NCI-H2107 (cell line): ENCODE data around the gene HSD17B2.
"Not testable (repeated sequence)": the region's sequence is repeated elsewhere in the genome, so short reads cannot be mapped to it uniquely, and the experiment has no call there.

Experiments
- DNase-seq: peaks from one replicate; lab custom pipeline; 2025; lab: John Stamatoyannopoulos, UW

HSD17B2 gene

DNA sequence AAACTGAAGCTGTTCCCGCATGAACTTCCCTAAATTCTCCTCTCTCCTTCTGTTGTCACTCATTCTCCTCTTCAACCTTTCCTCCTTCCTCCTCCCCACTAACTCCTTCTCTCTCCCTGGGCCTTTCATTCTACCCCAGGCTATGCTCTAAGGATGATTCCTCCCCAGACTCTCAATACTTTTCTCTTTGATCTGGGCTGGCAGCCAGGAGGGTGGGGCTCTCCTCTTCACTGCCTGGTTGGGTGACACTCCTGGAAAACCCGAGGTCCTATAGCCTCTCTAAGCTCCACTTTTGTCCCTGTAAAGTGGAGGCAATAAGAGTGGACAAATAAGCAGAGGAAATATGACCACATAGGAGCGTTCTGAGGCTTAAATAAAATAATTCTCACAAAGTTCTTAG lies 46.2 kb downstream of the HSD17B2 start:
- no peak for DNase-seq

DNA sequence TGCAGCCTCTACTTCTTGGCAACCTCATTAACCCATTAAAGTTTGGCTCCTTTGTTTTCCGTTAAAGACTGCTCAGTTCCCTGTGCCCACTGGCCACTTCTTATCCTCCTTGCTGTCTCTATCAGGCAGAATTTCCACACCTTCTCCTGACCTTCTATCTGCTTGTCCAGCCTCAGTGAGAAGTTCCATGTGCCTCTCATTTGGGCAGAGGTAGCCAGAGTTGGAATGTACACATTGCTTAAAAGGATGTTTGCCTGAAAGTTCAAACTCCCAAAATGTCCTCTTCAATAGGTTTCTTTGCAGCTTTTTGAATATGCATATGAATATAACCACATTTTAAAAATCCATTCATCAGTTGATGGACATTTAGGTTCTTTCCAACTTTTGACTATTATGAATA lies 47.0 kb downstream of the HSD17B2 start:
- DNase-seq: no peak

DNA sequence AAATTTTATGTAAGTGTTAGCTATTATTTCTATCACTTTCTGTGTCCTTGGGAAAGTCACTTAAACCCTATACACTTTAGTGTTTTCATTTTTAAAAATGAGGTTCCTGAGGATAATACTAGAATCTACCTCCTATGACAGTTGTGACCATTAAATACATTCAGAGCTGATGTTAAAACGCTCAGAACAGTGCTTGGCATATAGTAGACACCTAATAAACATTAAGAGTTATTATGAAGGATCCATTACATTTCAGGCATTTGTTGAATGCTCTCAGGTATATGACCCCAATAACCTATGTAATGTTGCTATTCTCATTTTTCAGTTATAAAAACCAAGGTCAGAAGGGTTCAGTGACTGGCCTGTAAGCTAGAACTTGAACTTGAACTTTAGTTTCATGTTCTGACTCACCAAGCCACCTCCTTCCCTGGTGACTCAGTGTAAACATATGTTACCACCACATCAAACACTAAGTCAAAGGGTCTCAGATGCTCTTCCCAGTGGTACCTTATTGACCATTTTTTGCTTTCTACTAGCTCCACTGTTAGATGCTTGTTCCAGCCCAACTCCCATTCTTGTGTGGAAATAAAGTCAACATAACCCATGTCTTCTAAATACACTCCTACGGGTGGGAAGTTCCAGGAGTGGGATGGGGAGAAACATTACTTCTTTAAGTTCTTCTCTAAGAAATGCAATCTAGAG lies 47.6 kb downstream of the HSD17B2 start:
- DNase-seq: no peak

DNA sequence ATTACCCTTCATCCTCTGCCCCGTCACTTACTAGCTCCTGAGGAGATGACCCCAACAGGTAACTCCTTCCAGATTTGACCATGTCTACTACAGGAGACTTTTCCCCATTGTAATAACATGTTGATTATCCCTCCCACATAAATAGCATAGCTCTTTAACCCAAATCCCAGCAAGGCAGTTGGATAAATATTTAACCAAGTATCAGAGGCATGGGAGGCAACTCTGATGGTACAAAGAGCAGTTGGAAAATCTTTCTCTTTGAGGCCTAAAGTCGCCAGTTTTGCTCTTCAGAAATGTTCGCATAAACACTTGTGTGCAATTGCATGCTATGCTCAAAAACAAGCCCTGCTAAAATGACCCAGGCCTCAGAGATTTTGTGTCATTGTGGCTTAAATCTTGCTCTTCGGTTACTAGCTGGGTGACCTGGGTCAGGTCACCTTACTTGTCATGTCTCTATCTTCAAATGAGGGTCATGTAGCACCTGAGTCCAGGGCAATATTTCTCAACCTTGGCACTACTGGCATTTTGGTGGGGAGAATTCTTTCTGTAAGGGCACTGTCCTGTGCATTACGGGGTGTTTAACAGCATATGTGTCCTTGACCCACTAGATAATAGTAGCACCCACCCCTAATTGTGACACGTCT lies 48.8 kb downstream of the HSD17B2 start:
- DNase-seq: no peak

DNA sequence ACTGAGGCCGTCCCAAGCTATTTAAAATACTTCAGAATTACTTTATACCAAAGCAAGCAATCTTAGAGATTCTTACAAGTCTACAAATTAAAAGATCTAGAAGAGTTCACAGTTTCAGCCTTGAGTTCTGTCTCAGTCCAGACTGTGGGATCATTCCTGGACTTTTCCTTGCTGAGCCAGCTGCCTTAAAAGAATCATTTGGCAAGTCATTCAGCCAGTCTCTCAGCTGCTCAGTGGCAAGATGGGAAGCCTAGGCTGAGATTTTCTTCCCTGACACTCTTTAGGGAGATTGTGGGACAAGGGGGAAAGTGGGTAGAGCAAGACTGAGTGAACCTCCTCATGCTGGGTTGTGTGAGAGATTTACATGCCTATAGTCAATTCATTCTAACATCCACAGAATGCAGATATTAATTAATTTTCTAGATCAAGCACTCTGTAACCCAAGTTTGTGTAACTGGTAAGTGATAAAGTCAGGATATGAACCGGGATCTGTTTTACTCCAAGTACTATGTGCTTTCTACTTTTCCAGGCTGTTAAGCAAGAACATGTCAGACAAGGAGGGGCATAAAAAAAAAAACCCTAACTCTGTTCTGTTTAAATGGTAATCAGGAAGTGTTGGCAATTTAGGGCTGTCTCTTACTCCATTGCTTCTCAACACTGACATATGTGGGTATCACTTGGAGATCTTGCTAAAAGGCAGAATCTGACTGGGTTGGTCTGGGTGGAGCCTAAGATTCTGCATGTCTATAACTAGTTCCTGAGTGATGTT lies 50.1 kb downstream of the HSD17B2 start:
- DNase-seq: no peak

DNA sequence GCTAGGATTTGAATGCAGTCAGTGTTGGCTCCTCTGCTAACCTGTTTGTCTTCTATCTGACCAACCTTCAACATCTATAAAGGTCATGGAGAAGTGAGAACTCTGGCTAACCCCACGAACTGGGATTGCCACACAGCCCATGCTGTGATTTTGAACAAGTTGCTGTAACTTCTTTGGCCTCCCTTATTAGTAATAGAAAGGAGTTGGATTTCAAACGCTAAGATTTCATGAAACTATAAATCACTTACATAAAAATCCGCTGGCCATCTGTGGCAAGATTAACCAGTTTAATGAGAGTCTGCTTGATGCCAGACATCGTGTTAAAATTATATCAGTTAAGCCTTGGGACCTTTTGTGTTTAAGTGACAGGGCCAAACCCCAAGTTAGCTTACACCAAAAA lies 53.4 kb downstream of the HSD17B2 start:
- DNase-seq: no peak

DNA sequence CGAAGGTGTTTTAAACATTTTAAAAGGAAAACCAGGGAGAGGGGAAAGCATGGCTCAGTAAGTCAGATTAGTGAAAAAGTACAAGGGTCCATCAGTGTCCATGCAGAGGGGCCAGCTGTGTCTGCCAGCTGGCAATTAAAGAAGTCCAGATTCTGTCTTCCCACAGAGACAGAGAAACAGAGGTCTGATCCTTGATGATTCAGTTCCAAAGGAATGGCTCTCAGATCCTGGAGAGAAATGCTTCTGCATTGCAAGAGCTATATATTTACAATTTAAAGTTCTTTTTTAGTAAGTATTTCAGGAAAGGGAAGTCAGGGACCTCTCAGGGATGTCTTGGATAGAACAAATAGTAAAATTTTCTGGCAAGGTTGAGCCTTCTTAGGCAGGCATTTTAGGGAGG lies 56.2 kb downstream of the HSD17B2 start:
- no peak for DNase-seq

DNA sequence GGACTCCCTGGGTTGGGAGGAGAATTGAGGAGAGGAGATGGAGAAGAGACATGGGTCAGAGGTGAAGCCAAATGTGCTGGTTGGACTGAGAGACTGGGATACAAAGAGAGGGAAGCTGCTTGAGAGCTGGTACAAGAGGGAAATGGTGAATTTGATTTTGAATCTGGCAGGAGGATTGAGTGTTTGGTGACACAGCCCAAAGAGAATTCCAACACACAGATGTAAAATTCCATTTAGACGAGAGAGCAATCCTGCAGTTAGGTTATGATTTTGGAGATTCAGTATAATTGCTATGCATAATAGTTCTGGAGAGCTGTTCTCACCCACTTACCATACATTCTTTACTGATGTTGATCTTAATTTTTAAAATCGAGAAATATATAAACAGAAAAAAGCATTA lies 57.7 kb downstream of the HSD17B2 start:
- no peak for DNase-seq

DNA sequence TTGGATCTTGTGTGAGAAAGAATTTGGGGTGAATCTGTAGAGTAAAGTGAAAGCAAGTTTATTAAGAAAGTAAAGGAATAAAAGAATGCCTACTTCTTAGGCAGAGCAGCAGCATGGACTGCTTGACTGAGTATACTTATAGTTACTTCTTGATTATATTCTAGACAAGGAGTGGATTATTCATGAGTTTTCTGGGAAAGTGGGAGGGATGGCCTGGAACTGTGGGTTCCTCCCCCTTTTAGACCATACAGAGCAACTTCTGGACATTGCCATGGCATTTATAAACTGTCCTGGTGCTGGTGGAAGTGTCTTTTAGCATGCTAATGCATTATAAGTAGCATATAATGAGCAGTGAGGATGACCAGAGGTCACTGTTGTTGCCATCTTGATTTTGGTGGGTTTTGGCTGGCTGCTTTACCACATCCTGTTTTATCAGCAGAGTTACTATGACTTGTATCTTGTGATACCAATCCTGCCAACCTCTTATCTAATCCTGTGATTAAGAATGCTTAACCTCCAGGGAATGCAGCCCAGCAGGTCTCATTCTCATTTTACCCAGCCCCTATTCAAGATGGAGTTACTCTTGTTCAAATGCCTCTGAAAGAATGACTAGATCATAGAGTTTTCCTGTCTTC lies 58.7 kb downstream of the HSD17B2 start:
- no peak for DNase-seq

DNA sequence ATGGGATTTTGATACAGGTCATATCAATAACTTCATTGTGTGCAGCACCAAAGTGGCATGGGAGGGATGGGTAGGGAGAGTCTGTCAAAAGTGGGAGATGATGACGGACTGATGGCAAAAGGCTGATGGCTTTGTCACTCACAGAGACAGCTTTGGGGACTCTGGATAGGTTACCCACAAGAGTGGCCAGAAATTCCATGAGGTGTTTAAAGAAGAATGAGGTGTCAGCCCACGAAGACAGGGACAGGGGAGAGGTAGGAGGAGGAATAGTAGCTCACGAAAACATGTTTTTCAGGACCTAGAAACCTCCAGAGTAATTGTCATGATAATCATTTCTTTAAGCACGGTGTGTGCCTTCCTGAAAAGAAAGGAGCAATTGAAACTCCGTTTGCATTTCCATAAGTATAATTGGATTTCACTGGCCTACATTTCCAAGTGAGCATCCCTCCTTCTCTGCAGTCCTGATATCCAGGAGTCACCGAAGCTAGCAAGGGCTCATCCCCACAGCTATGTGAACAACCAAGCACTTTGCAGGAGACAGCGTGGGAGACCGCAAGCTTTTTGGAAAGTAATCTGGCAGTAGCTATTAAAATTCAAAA lies 60.0 kb downstream of the HSD17B2 start:
- DNase-seq: no peak

DNA sequence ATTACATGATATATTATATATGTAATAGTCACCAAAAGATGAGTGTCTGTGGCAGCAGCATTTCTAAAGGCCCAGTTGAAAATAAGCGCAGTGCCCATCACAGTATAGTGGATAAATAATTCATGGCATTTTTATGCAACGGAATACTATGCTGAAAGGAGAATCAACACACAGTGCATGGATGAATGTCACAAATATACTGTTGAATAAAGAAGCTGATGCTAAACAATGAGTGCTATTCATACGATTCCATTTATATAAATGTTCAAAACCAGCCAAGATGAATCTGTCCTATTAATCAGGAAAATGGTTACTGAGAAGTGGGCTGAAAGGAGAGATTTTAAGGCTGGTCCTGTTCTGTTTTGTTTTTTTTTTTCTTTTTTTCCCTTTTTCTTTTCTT lies 61.6 kb downstream of the HSD17B2 start:
- DNase-seq: no peak

DNA sequence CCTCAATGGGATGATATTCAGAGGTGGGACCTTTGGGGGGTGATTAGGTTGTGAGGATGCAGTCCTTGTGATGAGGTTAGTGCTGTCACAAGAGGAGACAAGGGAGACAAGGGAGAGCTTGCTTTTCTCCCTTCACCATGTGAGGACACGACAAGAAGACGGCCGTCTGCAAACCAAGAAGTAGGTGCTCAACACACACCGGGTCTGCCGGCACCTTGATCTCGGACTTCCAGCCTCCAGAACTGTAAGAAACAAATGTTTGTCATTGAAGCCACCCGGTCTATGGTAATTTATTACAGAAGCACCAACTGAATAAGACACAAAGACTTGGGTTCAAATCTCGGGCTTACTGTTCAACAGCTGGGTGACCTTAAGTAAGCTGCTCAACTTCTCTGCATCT lies 70.1 kb downstream of the HSD17B2 start:
- DNase-seq: no peak

DNA sequence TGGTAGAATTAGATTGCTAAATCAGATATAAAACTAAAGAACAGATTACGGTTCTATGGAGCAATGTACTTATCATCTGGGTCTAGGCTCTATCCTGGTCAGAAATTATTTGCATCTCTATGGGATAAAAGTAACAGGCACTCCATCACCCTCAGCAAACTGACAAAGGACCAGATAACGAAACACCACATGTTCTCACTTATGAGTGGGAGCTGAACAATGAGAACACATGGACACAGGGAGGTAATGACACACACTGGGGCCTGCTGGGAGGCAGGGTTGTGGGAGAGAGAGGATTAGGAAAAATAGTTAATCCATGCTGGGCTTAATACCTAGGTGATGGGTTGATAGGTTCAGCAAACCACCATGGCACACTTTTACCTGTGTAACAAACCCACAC lies 73.0 kb downstream of the HSD17B2 start:
- DNase-seq: no peak

DNA sequence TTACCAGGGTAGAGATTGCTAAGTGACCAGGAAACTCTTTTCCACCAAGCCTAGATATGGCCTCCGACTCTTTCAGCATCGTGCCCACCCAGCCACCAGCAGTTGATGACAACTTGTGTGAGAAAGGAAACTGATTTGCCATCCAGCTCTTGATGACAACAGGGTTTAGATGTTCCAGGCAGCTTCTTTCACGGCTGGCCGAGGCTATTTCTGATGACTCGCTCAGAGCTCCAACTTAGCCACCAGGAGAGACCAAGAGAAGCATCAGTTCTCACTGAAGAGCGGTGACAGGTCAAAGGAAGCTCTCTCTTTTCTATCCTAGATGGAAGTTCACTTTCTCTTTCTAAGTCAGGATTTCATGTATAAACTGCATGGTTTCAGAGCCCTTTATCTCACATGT lies 73.7 kb downstream of the HSD17B2 start:
- DNase-seq: no peak

DNA sequence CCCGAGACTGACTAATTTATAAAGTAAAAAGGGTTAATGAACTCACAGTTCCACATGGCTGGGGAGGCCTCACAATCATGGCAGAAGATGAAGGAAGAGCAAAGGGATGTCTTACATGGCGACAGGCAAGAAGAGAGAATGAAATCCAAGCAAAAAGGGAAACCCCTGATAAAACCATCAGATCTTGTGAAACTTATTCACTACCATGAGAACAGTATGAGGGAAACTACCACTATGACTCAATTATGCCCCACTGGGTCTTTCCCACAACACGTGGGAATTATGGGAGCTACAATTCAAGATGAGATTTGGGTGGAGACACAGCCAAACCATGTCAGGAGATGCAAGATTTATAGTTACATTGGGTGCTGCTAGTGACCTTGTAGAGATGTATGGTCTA lies 74.2 kb downstream of the HSD17B2 start:
- DNase-seq: not testable (repeated sequence)

DNA sequence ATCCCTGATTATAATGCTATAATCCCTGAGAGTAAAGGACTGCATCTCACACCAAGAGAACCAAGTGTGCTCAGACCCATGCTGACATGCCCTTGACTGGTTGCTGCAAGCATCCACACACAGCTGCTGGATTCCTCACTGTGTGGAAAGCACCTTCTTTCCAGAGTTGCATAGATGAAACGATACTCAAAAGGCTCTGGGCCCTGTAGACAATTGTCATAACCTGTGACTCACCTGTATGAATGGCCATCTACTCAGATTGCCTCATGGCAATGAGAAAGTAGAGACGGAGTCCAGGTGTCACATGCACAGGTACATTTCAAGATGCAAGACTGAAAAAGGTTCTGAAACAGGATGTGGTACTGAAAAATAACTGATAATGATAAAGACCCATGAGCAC lies 76.9 kb downstream of the HSD17B2 start:
- DNase-seq: no peak

DNA sequence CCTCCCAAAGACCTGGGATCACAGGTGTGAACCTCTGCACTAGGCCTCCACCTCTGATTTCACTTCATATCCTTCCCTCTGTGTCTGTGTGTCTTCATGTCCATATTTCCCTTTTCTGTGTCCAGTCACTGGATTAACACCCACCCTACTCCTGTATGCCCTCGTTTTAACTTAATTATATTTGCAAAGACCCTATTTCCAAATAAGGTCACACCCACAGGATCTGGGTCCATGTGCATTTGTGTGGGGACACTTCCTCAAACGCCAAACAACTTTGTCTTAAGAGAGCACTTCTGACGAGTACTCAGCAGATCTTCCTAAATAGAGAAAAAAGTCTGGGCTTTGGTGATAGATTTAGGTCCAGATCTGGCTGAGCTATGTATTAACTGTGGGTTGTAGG lies 78.7 kb downstream of the HSD17B2 start:
- DNase-seq: no peak

DNA sequence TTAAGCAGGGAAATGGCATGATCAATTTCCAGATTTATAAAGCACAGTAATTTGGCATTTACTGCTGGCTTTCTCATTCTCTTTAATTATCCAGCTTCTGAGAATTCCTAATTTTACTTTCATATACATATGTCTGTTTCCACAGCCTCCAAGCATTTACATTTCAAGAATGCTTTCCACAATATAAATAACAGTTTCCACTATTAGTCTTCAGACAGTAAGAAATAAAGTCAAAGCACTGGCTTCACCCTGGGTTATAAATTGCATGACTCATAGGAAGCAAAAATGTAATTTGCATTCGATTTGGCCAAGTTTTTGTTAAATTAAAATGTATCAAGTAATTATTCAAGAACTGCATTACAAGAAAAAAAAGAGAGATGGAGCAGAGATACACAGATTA lies 81.5 kb downstream of the HSD17B2 start:
- DNase-seq: no peak

DNA sequence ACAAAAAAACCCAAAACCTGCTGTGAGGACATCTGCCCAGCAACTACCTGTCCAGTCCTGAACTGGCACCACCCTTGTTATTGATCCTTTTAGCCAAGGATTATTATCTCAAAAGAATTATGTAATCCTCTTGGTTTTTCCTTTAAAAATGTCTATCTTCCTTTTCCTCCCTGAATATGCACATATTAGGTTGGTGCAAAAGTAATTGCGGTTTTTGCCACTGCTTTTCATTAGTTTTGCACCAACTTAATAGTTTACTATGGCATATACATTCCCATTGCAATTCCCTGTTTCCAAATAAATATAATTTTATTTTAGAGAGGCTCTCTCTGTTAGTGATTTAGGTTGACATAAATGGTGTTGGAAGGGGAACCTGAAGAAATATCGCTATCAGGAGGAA lies 83.7 kb downstream of the HSD17B2 start:
- DNase-seq: no peak

DNA sequence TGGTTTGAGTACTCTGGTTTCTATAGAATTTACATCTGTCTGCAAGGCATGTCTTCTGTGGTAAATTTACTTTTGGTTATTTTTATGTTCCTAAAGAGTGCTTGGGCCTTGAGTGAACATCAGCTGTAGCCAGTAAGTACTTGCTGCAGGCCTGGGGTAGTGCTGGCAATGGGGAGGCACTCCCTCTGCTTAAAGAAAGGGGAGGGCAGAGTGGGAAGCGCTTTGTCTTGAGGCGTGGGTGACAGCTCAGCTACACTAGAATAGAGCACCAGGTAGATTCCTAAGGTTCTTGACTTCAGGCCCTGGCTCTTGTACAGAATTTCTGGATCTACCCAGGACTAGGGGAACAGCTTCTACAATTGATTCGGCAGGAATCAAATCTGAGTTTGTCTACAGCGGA lies 84.4 kb downstream of the HSD17B2 start:
- DNase-seq: no peak

DNA sequence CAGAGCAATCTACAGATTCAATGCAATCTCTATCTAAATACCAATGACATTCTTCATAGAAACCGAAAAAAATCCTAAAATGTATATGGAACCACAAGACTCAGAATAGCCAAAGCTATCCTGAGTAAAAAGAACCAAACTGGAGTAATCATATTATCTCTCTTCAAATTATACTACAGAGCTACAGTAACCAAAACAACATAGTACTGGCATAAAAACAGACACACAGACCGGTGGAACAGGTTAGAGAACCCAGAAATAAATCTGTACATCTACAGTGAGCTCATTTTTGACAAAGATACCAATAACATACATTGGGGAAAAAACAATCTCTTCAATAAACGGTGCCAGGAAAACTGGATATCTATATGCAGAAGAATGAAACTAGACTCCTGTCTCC lies 89.6 kb downstream of the HSD17B2 start:
- DNase-seq: no peak

DNA sequence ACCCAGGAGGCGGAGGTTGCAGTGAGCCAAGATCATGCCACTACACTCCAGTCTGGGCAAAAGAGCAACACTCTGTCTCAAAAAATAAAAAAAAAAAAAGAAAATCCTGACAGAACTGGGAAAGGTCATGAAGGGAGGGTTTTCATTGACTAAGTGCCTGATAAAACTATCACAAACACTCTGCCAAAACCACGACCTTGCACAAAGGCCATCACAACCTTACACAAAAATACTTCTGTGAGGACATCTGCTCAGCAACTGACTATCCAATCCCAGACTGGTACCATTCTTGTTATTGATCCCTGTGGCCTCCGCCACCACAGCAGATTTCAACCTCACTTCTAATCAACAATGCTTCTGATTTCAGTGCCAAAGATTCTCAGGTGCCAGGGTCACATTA lies 94.8 kb downstream of the HSD17B2 start:
- DNase-seq: no peak

DNA sequence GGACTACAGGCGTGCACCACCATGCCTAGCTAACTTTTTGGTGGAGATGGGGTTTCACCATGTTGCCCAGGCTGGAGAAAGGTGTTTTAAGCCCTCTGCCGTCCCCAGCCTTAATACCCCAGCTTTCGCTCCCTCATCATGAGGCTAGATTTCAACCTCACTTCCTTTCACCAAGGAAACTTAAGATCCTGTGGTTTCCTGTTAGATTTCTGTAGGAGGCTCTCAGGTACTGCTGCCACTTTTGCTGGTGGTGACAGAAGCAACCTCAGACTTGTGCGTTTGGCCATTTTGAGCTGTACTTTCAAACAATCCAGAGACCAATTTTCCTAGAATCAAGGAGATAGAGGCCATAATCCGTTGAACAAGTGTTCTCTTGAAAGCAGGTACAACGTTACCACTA lies 98.7 kb downstream of the HSD17B2 start:
- no peak for DNase-seq
